OCI-LY7 (cell line): ENCODE measurements around the gene DIPK1A. TPM values are rescaled to one million over a fixed set of nuclear protein-coding genes. Genes with fewer than 3 reads are reported as not detected.

ENCODE experiments used
- BruUV-seq: library from RNA; stranded (reverse); fragments of 400-500 nt; replicated peaks from 2 replicates; lab custom pipeline; 2021; lab: Mats Ljungman, UMichigan
- CTCF ChIA-PET: fragments of 300-600 bp; sonication (Branson Sonifier 250); formaldehyde crosslinking; loops from one replicate; lab custom pipeline; 2022; ENCODE audit warnings: antibody characterized with exemption; ENCODE audit not compliant: unreplicated experiment; lab: Charles Lee
- POLR2A ChIA-PET: fragments of 300-600 bp; sonication (Branson Sonifier 250); formaldehyde crosslinking; loops from one replicate; lab custom pipeline; 2022; ENCODE audit warnings: antibody characterized with exemption; lab: Charles Lee
- DNase-seq: peaks from one replicate; pipeline ENCODE4 v3.0.0-alpha.2; 2015; ENCODE audit warnings: low spot score
- H2AFZ ChIP-seq: fragments of 200-600 bp; sonication (generic), shearing (Covaris generic); 2 replicates; pipeline ENCODE4 v1.6.1; 2014; ENCODE audit warnings: mild to moderate bottlenecking, antibody characterized with exemption, low read length, moderate library complexity
- H3K27ac ChIP-seq: fragments of 200-600 bp; sonication (generic); 2 replicates; pipeline ENCODE4 v1.5.1; 2014; ENCODE audit warnings: mixed run types, low read depth, mild to moderate bottlenecking, moderate library complexity, low read length, inconsistent platforms; ENCODE audit not compliant: poor library complexity, severe bottlenecking
- H3K36me3 ChIP-seq: fragments of 200-600 bp; sonication (generic); 2 replicates; pipeline ENCODE4 v1.6.1; 2014; ENCODE audit warnings: mild to moderate bottlenecking, antibody characterized with exemption, low read length, moderate library complexity, mixed read lengths; ENCODE audit not compliant: insufficient read depth
- H3K4me1 ChIP-seq: fragments of 200-600 bp; sonication (generic); 2 replicates; pipeline ENCODE4 v1.5.1; 2014; ENCODE audit warnings: mild to moderate bottlenecking, low read length; ENCODE audit not compliant: insufficient read depth, poor library complexity, severe bottlenecking
- H3K4me2 ChIP-seq: fragments of 200-600 bp; sonication (generic); 2 replicates; pipeline ENCODE4 v1.6.1; 2014; ENCODE audit warnings: mild to moderate bottlenecking, low read length
- H3K4me3 ChIP-seq: fragments of 200-600 bp; sonication (generic); 2 replicates; pipeline ENCODE4 v1.5.1; 2014; ENCODE audit warnings: mild to moderate bottlenecking, low read depth, low read length; ENCODE audit not compliant: poor library complexity, severe bottlenecking
- H3K79me2 ChIP-seq: fragments of 200-600 bp; sonication (generic); 2 replicates; pipeline ENCODE4 v1.6.1; 2016; ENCODE audit warnings: low read depth, mild to moderate bottlenecking, low read length, moderate library complexity, mixed read lengths; ENCODE audit not compliant: insufficient read depth
- H3K9me2 ChIP-seq: fragments of 200-600 bp; sonication (generic); 2 replicates; pipeline ENCODE4 v1.6.1; 2016; ENCODE audit warnings: mild to moderate bottlenecking, low read length, mixed read lengths; ENCODE audit not compliant: insufficient read depth
- H3K9me3 ChIP-seq: fragments of 200-600 bp; sonication (generic); 2 replicates; pipeline ENCODE4 v1.6.1; 2014; ENCODE audit warnings: mild to moderate bottlenecking, mixed run types, low read length, mixed read lengths
- H4K20me1 ChIP-seq: fragments of 200-600 bp; sonication (generic); 2 replicates; pipeline ENCODE4 v1.6.1; 2014; ENCODE audit warnings: mild to moderate bottlenecking, antibody characterized with exemption, low read length, moderate library complexity, mixed read lengths; ENCODE audit not compliant: insufficient read depth
- CTCF ChIP-seq: fragments of 200-600 bp; sonication (generic); conservative IDR thresholded peaks from 2 replicates; pipeline ENCODE4 v1.5.1; 2014; ENCODE audit warnings: mild to moderate bottlenecking, antibody characterized with exemption, low read length, moderate library complexity, mixed read lengths
- EZH2phosphoT487 ChIP-seq: fragments of 200-600 bp; sonication (generic); IDR thresholded peaks from 2 replicates; pipeline ENCODE4 v1.6.1; 2018; ENCODE audit warnings: low read depth, borderline replicate concordance, mild to moderate bottlenecking, mixed run types, antibody characterized with exemption, low read length, moderate library complexity, mixed read lengths
- intact Hi-C: fragments of 100-400 bp; cut with micrococcal nuclease; formaldehyde crosslinking; loops from one replicate; pipeline ENCODE4 v1.10.0; 2022; ENCODE audit not compliant: unreplicated experiment
- total RNA-seq, 2 experiments: library from RNA; depleted of rRNA in 1 of 2; stranded (reverse); fragments of >200 nt in 1 of 2; shearing (Covaris generic) in 1 of 2; gene quantifications; 2 replicates each; pipeline ENCODE4 v1.2.3, GENCODE V29; 2014 to 2022

DIPK1A gene
- total RNA-seq, 2 experiments from 2014 or later = 13.0 to 25.4 TPM

GRCh38 chr1:93000291-93000690 is 39.0 kb upstream of the DIPK1A start:
- Histone ChIP-seq H3K4me2 (peak overlapping the region; percentile 30), H3K9me3 (no peaks in the 10 kb centered on the region), H3K27ac (no peak overlapping the region), H3K4me1 (peaks cover 31% of the 10 kb centered on the region), H2AFZ (peak overlapping the region; percentile 32; the same call in 1 of the 2 replicates), H3K9me2 (no peaks in the 10 kb centered on the region), H3K79me2 (no peaks in the 10 kb centered on the region), H4K20me1 (no peaks in the 10 kb centered on the region), H3K4me3 (no peak overlapping the region), H3K36me3 (no peaks in the 10 kb centered on the region)
- no peak for DNase-seq
- ChIA-PET POLR2A (interaction anchor here (1.1 to 8.3 kb wide), 9 partner anchors 9 to 170 kb away, joined by 3 to 62 read pairs (median 5); partner anchors contain the start of gene DIPK1A), CTCF (interaction anchor here (0.6 kb wide), 1 partner anchor 38 kb away, joined by 4 read pairs; no protein-coding TSS in a partner anchor)
- no TSS peak for BruUV-seq
- no peak for TF ChIP-seq CTCF
- no peak for TF ChIP-seq EZH2phosphoT487
- intact Hi-C loops = no loop called here

GRCh38 chr1:92998821-92999220 is 37.6 kb upstream of the DIPK1A start:
- H4K20me1 ChIP-seq = no peaks in the 10 kb centered on the region
- POLR2A ChIA-PET = interaction anchor here (0.6 to 8.3 kb wide), 4 partner anchors 12 to 20 kb away, joined by 3 to 62 read pairs (median 3); no protein-coding TSS in a partner anchor
- TF ChIP-seq CTCF = no peak
- no peak for TF ChIP-seq EZH2phosphoT487
- no peak overlapping the region for H3K4me2 ChIP-seq
- H3K79me2 ChIP-seq = no peaks in the 10 kb centered on the region
- BruUV-seq = no TSS peak
- no peak for DNase-seq
- no peaks in the 10 kb centered on the region for H3K36me3 ChIP-seq
- no peak overlapping the region for H3K4me3 ChIP-seq
- CTCF ChIA-PET = no interaction called here
- H3K9me2 ChIP-seq = no peaks in the 10 kb centered on the region
- intact Hi-C loops = loop anchor here (5.0 kb wide), 1 partner anchor 257 kb away; no protein-coding TSS in a partner anchor
- no peak overlapping the region for H3K27ac ChIP-seq
- H3K4me1 ChIP-seq = peaks cover 33% of the 10 kb centered on the region
- no peak overlapping the region for H2AFZ ChIP-seq
- H3K9me3 ChIP-seq = no peaks in the 10 kb centered on the region
